Endothelial cell of umbilical vein (primary cell): Measurements from ENCODE around the gene MAP6. TPM values are rescaled to one million over a fixed set of nuclear protein-coding genes. Genes with fewer than 3 reads are reported as not detected.

Source experiments
- BruUV-seq: library from RNA; stranded (reverse); fragments of 400-500 nt; replicated peaks from 2 replicates; lab custom pipeline; 2021; lab: Mats Ljungman, UMichigan
- CTCF ChIA-PET: fragments of 300-600, 350-600 bp; sonication (Branson Sonifier 250); formaldehyde crosslinking; loops from one replicate; lab custom pipeline; 2021; ENCODE audit warnings: antibody characterized with exemption, inconsistent platforms; lab: Charles Lee
- POLR2A ChIA-PET: fragments of 300-600, 350-600 bp; sonication (Branson Sonifier 250); formaldehyde crosslinking; loops from one replicate; lab custom pipeline; 2021; ENCODE audit warnings: antibody characterized with exemption, inconsistent platforms; lab: Charles Lee
- DNase-seq: peaks from one replicate; pipeline ENCODE4 v3.0.0-alpha.2; 2011; ENCODE audit warnings: low read depth, low spot score
- FAIRE-seq: peaks from 2 replicates; lab custom pipeline; 2011; peaks lifted over from hg19 to GRCh38; lab: Jason Lieb, UNC
- H2AFZ ChIP-seq: 2 replicates; pipeline ENCODE4 v1.6.0; 2012; ENCODE audit warnings: low read depth, low read length, control low read depth, inconsistent platforms
- H3K27ac ChIP-seq: 2 replicates; pipeline ENCODE4 v1.5.1; 2011; ENCODE audit warnings: low read depth, mild to moderate bottlenecking, control low read depth, low read length, moderate library complexity; ENCODE audit not compliant: insufficient read depth
- H3K27me3 ChIP-seq, 2 experiments: 2 replicates each; pipeline versions ENCODE4 v1.6.0 to v1.6.1; 2011; ENCODE audit warnings: low read length in 2 of 2, mixed read lengths in 1 of 2; ENCODE audit not compliant: control insufficient read depth in 2 of 2, insufficient read depth in 2 of 2
- H3K36me3 ChIP-seq, 2 experiments: 2 replicates in 1 of 2; 3 replicates in 1 of 2; pipeline ENCODE4 v1.5.1; 2011; ENCODE audit warnings: low read length in 2 of 2, mild to moderate bottlenecking in 1 of 2, moderate library complexity in 1 of 2; ENCODE audit not compliant: control insufficient read depth in 2 of 2, insufficient read depth in 2 of 2; ENCODE audit errors: extremely low read depth in 1 of 2
- H3K4me1 ChIP-seq: 3 replicates; pipeline ENCODE4 v1.5.1; 2011; ENCODE audit warnings: mild to moderate bottlenecking, low read length; ENCODE audit not compliant: control insufficient read depth, insufficient read depth; ENCODE audit errors: extremely low read depth
- H3K4me2 ChIP-seq: 2 replicates; pipeline ENCODE4 v1.6.1; 2011; ENCODE audit warnings: low read length, control low read depth, mixed read lengths; ENCODE audit not compliant: insufficient read depth
- H3K4me3 ChIP-seq, 3 experiments: fragments of 200-600 bp in 1 of 3; sonication (generic), shearing (Covaris generic) in 1 of 3; replicated peaks in 1 of 3; 2 replicates each; pipeline ENCODE4 v1.5.1; 2011 to 2016; ENCODE audit warnings: control low read depth in 3 of 3, low read length in 3 of 3, mild to moderate bottlenecking in 2 of 3, inconsistent platforms in 1 of 3, low read depth in 1 of 3, moderate library complexity in 1 of 3; ENCODE audit not compliant: insufficient read depth in 1 of 3
- H3K79me2 ChIP-seq: 2 replicates; pipeline ENCODE4 v1.6.0; 2012; ENCODE audit warnings: low read length, inconsistent platforms; ENCODE audit not compliant: control insufficient read depth, insufficient read depth
- H3K9ac ChIP-seq: replicated peaks from 2 replicates; pipeline ENCODE3; 2011; ENCODE audit warnings: low read length, control low read depth; ENCODE audit not compliant: insufficient read depth; ENCODE audit errors: extremely low read depth
- H3K9me1 ChIP-seq: replicated peaks from 3 replicates; pipeline ENCODE4 v1.6.0; 2011; ENCODE audit warnings: mild to moderate bottlenecking, low read length; ENCODE audit not compliant: control insufficient read depth, insufficient read depth; ENCODE audit errors: extremely low read depth
- H3K9me3 ChIP-seq: replicated peaks from 2 replicates; pipeline ENCODE4 v1.5.1; 2012; ENCODE audit warnings: low read length, inconsistent platforms; ENCODE audit not compliant: control insufficient read depth, insufficient read depth
- H4K20me1 ChIP-seq: replicated peaks from 2 replicates; pipeline ENCODE3; 2011; ENCODE audit warnings: mild to moderate bottlenecking, low read length; ENCODE audit not compliant: control insufficient read depth, insufficient read depth; ENCODE audit errors: extremely low read depth
- EZH2 ChIP-seq: IDR thresholded peaks from 2 replicates; pipeline ENCODE4 v1.6.1; 2012; ENCODE audit warnings: borderline replicate concordance, low read depth, mild to moderate bottlenecking, moderate library complexity, low read length, inconsistent platforms; ENCODE audit not compliant: severe bottlenecking
- FOS ChIP-seq: IDR thresholded peaks from 2 replicates; pipeline ENCODE4 v1.6.1; 2011; ENCODE audit warnings: mild to moderate bottlenecking, low read length, moderate library complexity, borderline replicate concordance; ENCODE audit not compliant: insufficient read depth
- GATA2 ChIP-seq: IDR thresholded peaks from 2 replicates; pipeline ENCODE4 v1.7.0; 2011; ENCODE audit warnings: low read depth, mild to moderate bottlenecking, moderate library complexity, mixed read lengths, low read length; ENCODE audit not compliant: insufficient read length, insufficient read depth
- JUN ChIP-seq: IDR thresholded peaks from 2 replicates; pipeline ENCODE4 v1.6.1; 2011; ENCODE audit warnings: borderline replicate concordance, low read depth; ENCODE audit not compliant: insufficient read length, insufficient read depth
- MAX ChIP-seq: IDR thresholded peaks from 2 replicates; pipeline ENCODE4 v1.6.1; 2011; ENCODE audit not compliant: insufficient read depth, insufficient read length
- MYC ChIP-seq: IDR thresholded peaks from one replicate; pipeline ENCODE4 v1.6.1; 2011; ENCODE audit warnings: mild to moderate bottlenecking, low read depth, low read length
- dilution Hi-C: fragments of 300-500 bp; cut with MboI; formaldehyde crosslinking; loops from one replicate; pipeline ENCODE4 v1.15.0; 2019; ENCODE audit warnings: low sequenced_read_pairs; ENCODE audit not compliant: extremely low pct_ligation_motif_present
- intact Hi-C: fragments of 100-400 bp; cut with micrococcal nuclease; formaldehyde crosslinking; loops from one replicate; pipeline ENCODE4 v1.10.0; 2022
- polyA plus RNA-seq, 4 experiments: library from polyadenylated mRNA; depleted of rRNA in 3 of 4; stranded (reverse) in 3 of 4; unstranded in 1 of 4; fragments of >200 nt; gene quantifications; 2 replicates each; pipeline versions ENCODE4 v1.2.1 to v1.2.3, GENCODE V29; 2011 to 2012; ENCODE audit warnings: missing spikeins in 1 of 4
- total RNA-seq: library from RNA; stranded (reverse); gene quantifications from 2 replicates; pipeline ENCODE4 v1.2.3, GENCODE V29; 2021
- TF ChIP-seq, protein P1 (sequence below), 2 donors: IDR thresholded peaks; 1 replicate in 1 of 2; 2 replicates in 1 of 2; pipeline ENCODE4 v1.5.1; 2011; ENCODE audit warnings: low read length in 2 of 2, mild to moderate bottlenecking in 2 of 2, moderate library complexity in 2 of 2, control low read depth in 1 of 2, inconsistent platforms in 1 of 2, low read depth in 1 of 2; ENCODE audit not compliant: insufficient read depth in 1 of 2; ENCODE audit errors: extremely low read depth in 1 of 2

MAP6 gene
- total and polyA plus RNA-seq, 2 donors (not counting 3 experiments of a cell fraction or from before 2014, with no cell fraction given), result 0.12 TPM; not detected in 1

DNA sequence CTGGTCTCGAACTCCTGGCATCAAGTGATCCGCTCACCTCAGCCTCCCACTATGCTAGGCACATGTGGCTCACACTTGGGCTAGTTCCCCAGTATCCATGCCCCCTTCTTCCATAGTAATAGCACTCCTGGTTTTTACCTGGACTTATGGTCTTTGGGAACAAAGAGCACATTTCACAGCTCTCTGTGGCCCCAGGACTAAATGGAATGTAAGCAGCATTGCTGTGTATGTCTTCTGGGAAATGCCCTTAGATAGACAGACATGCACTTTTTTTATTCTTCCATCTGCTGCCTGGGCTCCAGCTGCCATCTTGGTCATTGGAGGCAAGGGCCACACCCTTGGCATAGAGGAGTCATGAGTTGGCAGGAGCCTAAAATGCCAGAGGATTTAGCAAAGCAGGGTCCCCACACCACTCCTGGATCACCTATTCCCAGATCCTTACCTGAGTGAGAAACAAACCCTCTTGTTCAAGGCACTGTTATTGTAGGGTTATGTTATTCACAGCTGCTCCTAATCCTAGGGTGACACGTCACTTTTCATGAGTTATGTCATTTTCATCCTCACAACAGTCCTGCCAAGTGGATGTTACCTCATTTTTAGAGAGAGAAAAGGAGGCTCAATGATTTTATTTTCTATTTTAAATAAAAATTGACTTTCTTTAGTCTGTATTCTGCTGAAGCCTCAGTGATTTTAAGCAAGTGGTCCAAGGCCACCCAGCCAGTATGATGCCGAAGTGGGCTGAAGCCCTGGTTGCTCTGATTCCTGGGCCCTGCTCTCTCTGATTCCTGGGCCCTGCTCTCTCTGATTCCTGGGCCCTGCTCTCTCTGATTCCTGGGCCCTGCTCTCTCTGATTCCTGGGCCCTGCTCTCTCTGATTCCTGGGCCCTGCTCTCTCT is 127.4 kb downstream of the MAP6 start:
- ChIA-PET POLR2A (no interaction called here), CTCF (no interaction called here)
- Histone ChIP-seq H3K9me1 (no peaks in the 10 kb centered on the region), H2AFZ (no peak overlapping the region), H3K27me3 (peaks cover 0 to 2% of the 10 kb centered on the region in 2 experiments), H3K4me3 (no peak overlapping the region), H3K27ac (no peak overlapping the region), H3K4me2 (no peak overlapping the region), H3K79me2 (no peaks in the 10 kb centered on the region), H3K36me3 (no peaks in the 10 kb centered on the region), H3K9ac (no peak overlapping the region), H4K20me1 (no peaks in the 10 kb centered on the region), H3K4me1 (peaks cover 6% of the 10 kb centered on the region), H3K9me3 (no peaks in the 10 kb centered on the region)
- DNase-seq (no peak), FAIRE-seq (no peak)
- dilution Hi-C loops, result no loop called here
- intact Hi-C loops, result no loop called here
- BruUV-seq, result no TSS peak
- TF ChIP-seq MAX, result no peak
- TF ChIP-seq JUN, result no peak
- no peak for TF ChIP-seq EZH2
- no peak for TF ChIP-seq FOS
- TF ChIP-seq, protein P1, sequence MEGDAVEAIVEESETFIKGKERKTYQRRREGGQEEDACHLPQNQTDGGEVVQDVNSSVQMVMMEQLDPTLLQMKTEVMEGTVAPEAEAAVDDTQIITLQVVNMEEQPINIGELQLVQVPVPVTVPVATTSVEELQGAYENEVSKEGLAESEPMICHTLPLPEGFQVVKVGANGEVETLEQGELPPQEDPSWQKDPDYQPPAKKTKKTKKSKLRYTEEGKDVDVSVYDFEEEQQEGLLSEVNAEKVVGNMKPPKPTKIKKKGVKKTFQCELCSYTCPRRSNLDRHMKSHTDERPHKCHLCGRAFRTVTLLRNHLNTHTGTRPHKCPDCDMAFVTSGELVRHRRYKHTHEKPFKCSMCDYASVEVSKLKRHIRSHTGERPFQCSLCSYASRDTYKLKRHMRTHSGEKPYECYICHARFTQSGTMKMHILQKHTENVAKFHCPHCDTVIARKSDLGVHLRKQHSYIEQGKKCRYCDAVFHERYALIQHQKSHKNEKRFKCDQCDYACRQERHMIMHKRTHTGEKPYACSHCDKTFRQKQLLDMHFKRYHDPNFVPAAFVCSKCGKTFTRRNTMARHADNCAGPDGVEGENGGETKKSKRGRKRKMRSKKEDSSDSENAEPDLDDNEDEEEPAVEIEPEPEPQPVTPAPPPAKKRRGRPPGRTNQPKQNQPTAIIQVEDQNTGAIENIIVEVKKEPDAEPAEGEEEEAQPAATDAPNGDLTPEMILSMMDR (IDR thresholded peaks at IDR 0.05; ENCODE audit: extremely low read depth in 1 of 2, insufficient read depth in 1 of 2, low read depth in 1 of 2, low read length in 2 of 2), result no peak
- no peak for TF ChIP-seq GATA2
- TF ChIP-seq MYC, result no peak
